Keratinocyte (primary cell): Measurements from ENCODE around the gene TMEM163. TPM values are rescaled to one million over a fixed set of nuclear protein-coding genes. Genes with fewer than 3 reads are reported as not detected.

ENCODE experiments used
- DNase-seq: peaks from one replicate; pipeline ENCODE4 v3.0.0-alpha.2; 2011; ENCODE audit warnings: low read depth, missing footprints, low spot score
- FAIRE-seq: peaks from 2 replicates; lab custom pipeline; 2011; peaks lifted over from hg19 to GRCh38; lab: Jason Lieb, UNC
- H2AFZ ChIP-seq: 2 replicates; pipeline ENCODE4 v1.6.0; 2012; ENCODE audit warnings: low read length, control low read depth, inconsistent platforms; ENCODE audit not compliant: control insufficient read depth
- H3K27ac ChIP-seq: 2 replicates; pipeline ENCODE4 v1.5.1; 2011; ENCODE audit warnings: low read length; ENCODE audit not compliant: control insufficient read depth, insufficient read depth
- H3K27me3 ChIP-seq: 3 replicates; pipeline ENCODE4 v1.6.0; 2011; ENCODE audit warnings: low read length; ENCODE audit not compliant: control insufficient read depth, insufficient read depth; ENCODE audit errors: extremely low read depth
- H3K36me3 ChIP-seq, 2 experiments: 2 replicates in 1 of 2; 3 replicates in 1 of 2; pipeline ENCODE4 v1.5.1; 2011; ENCODE audit warnings: low read length in 2 of 2, mild to moderate bottlenecking in 1 of 2; ENCODE audit not compliant: control insufficient read depth in 2 of 2, insufficient read depth in 2 of 2; ENCODE audit errors: extremely low read depth in 1 of 2
- H3K4me1 ChIP-seq: 3 replicates; pipeline ENCODE4 v1.5.1; 2011; ENCODE audit warnings: low read length; ENCODE audit not compliant: control insufficient read depth, insufficient read depth; ENCODE audit errors: extremely low read depth
- H3K4me2 ChIP-seq: 3 replicates; pipeline ENCODE4 v1.6.0; 2011; ENCODE audit warnings: low read depth, low read length; ENCODE audit not compliant: control insufficient read depth, insufficient read depth; ENCODE audit errors: extremely low read depth
- H3K4me3 ChIP-seq, 3 experiments: fragments of 200-600 bp in 1 of 3; sonication (generic) in 1 of 3; 2 replicates in 2 of 3; 3 replicates in 1 of 3; pipeline ENCODE4 v1.5.1; 2011 to 2016; ENCODE audit warnings: low read length in 3 of 3, mild to moderate bottlenecking in 3 of 3, control low read depth in 2 of 3, inconsistent platforms in 1 of 3, low read depth in 1 of 3, mixed read lengths in 1 of 3, mixed run types in 1 of 3, moderate library complexity in 1 of 3; ENCODE audit not compliant: control insufficient read depth in 2 of 3, insufficient read depth in 2 of 3; ENCODE audit errors: extremely low read depth in 1 of 3
- H3K79me2 ChIP-seq: 2 replicates; pipeline ENCODE4 v1.6.0; 2012; ENCODE audit warnings: low read length; ENCODE audit not compliant: control insufficient read depth, insufficient read depth
- H3K9ac ChIP-seq: 3 replicates; pipeline ENCODE4 v1.6.0; 2011; ENCODE audit warnings: low read length; ENCODE audit not compliant: control insufficient read depth, insufficient read depth; ENCODE audit errors: extremely low read depth
- H3K9me1 ChIP-seq: 3 replicates; pipeline ENCODE4 v1.6.0; 2011; ENCODE audit warnings: low read length; ENCODE audit not compliant: control insufficient read depth, insufficient read depth; ENCODE audit errors: extremely low read depth
- H3K9me3 ChIP-seq: 2 replicates; pipeline ENCODE4 v1.5.1; 2012; ENCODE audit warnings: low read depth, low read length; ENCODE audit not compliant: control insufficient read depth
- H4K20me1 ChIP-seq: 3 replicates; pipeline ENCODE4 v1.6.0; 2011; ENCODE audit warnings: low read length; ENCODE audit not compliant: control insufficient read depth, insufficient read depth; ENCODE audit errors: extremely low read depth
- EZH2 ChIP-seq: IDR thresholded peaks from one replicate; pipeline ENCODE4 v1.6.1; 2012; ENCODE audit warnings: inconsistent platforms, mild to moderate bottlenecking, low read length, moderate library complexity
- dilution Hi-C: fragments of 300-500 bp; cut with MboI; formaldehyde crosslinking; loops from one replicate; pipeline ENCODE4 v1.7.0; 2020; ENCODE audit warnings: low sequenced_read_pairs; ENCODE audit not compliant: extremely low pct_ligation_motif_present
- polyA plus RNA-seq, 5 experiments: library from polyadenylated mRNA; depleted of rRNA in 3 of 5; stranded (reverse) in 3 of 5; stranded (forward) in 1 of 5; unstranded in 1 of 5; fragments of >200 nt; gene quantifications; 1 replicate in 1 of 5; 2 replicates in 3 of 5; 3 replicates in 1 of 5; pipeline versions ENCODE4 v1.2.1 to v1.2.3, GENCODE V29; 2011 to 2012; ENCODE audit warnings: missing spikeins in 2 of 5, low read depth in 1 of 5, low replicate concordance in 1 of 5
- TF ChIP-seq, protein P1 (sequence below), 3 experiments: IDR thresholded peaks in 1 of 3; conservative IDR thresholded peaks in 1 of 3; optimal IDR thresholded peaks in 1 of 3; 2 replicates in 2 of 3; 3 replicates in 1 of 3; pipeline versions ENCODE3 to v1.5.1; 2011; ENCODE audit warnings: low read length in 3 of 3, mild to moderate bottlenecking in 3 of 3, moderate library complexity in 2 of 3, control low read depth in 1 of 3, inconsistent platforms in 1 of 3; ENCODE audit not compliant: insufficient read depth in 2 of 3; ENCODE audit errors: extremely low read depth in 1 of 3

Gene TMEM163
- polyA plus RNA-seq, 1 donor (not counting 4 experiments of a cell fraction or from before 2014, with no cell fraction given): not detected

DNA sequence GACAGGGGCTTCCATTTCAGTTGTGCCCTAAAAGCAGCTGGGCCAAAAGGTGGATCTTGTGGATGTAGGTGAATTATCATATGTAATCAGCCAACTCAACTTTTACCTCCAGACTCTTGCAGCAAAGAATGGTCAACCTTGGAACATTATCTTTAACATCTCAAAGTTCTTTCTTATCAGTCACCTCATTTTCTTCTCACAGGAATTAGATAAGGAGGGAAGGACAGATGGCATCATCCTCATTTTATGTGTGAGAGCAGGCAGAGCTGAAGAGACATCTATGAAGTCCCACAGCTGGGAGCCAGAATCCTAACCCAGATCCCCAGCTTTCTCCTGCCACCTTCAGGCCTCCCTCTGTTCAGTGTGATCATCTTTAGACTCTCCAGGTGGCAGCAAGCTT is 282.9 kb downstream of the TMEM163 start:
- Histone ChIP-seq H3K4me2 (no peak overlapping the region), H4K20me1 (no peaks in the 10 kb centered on the region), H3K9me1 (no peaks in the 10 kb centered on the region), H3K36me3 (peaks cover 0 to 6% of the 10 kb centered on the region in 2 experiments), H3K27ac (no peak overlapping the region), H3K4me3 (no peak overlapping the region), H3K79me2 (no peaks in the 10 kb centered on the region), H3K4me1 (peaks cover 8% of the 10 kb centered on the region), H3K9ac (no peak overlapping the region), H2AFZ (no peak overlapping the region), H3K27me3 (no peaks in the 10 kb centered on the region), H3K9me3 (no peaks in the 10 kb centered on the region)
- TF ChIP-seq, protein P1, sequence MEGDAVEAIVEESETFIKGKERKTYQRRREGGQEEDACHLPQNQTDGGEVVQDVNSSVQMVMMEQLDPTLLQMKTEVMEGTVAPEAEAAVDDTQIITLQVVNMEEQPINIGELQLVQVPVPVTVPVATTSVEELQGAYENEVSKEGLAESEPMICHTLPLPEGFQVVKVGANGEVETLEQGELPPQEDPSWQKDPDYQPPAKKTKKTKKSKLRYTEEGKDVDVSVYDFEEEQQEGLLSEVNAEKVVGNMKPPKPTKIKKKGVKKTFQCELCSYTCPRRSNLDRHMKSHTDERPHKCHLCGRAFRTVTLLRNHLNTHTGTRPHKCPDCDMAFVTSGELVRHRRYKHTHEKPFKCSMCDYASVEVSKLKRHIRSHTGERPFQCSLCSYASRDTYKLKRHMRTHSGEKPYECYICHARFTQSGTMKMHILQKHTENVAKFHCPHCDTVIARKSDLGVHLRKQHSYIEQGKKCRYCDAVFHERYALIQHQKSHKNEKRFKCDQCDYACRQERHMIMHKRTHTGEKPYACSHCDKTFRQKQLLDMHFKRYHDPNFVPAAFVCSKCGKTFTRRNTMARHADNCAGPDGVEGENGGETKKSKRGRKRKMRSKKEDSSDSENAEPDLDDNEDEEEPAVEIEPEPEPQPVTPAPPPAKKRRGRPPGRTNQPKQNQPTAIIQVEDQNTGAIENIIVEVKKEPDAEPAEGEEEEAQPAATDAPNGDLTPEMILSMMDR (optimal IDR thresholded peaks at IDR 0.05 in 1 of 3, IDR thresholded peaks at IDR 0.05 in 1 of 3, conservative IDR thresholded peaks at IDR 0.05 in 1 of 3; ENCODE audit: extremely low read depth in 1 of 3, insufficient read depth in 2 of 3, low read length in 3 of 3): no peak
- no peak for TF ChIP-seq EZH2
- dilution Hi-C loops: no loop called here
- no peak for DNase-seq
- no peak for FAIRE-seq

DNA sequence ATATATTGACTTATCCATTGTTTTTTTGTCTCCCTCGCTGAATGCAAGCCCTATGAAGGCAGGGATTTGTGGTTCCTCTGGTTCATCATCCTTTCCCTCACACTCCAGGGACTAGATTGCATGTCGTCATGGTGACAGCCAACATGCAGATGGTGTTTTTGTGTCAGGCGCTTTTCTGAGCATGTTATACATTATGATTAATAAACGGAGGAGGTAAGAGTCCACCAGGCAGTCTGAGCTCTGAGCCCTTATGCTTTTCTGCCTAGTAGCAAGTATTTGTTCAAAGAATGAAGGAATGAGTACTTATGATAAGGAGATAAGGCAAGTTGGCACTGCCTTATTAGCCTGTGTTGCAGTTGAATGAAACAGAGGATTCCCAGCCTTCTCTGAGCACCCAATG is 283.3 kb downstream of the TMEM163 start:
- Histone ChIP-seq H3K79me2 (no peaks in the 10 kb centered on the region), H3K4me1 (peaks cover 8% of the 10 kb centered on the region), H3K9ac (no peak overlapping the region), H3K36me3 (peaks cover 3 to 6% of the 10 kb centered on the region in 2 experiments), H4K20me1 (no peaks in the 10 kb centered on the region), H3K4me3 (no peak overlapping the region), H3K4me2 (no peak overlapping the region), H3K27me3 (no peaks in the 10 kb centered on the region), H3K9me3 (no peaks in the 10 kb centered on the region), H2AFZ (no peak overlapping the region), H3K9me1 (no peaks in the 10 kb centered on the region), H3K27ac (no peak overlapping the region)
- TF ChIP-seq, protein P1 (optimal IDR thresholded peaks at IDR 0.05 in 1 of 3, IDR thresholded peaks at IDR 0.05 in 1 of 3, conservative IDR thresholded peaks at IDR 0.05 in 1 of 3; ENCODE audit: extremely low read depth in 1 of 3, insufficient read depth in 2 of 3, low read length in 3 of 3): no peak
- no peak for TF ChIP-seq EZH2
- dilution Hi-C loops: no loop called here
- FAIRE-seq: no peak
- DNase-seq: no peak
